BLaER1 treated with 17β-estradiol and CSF1 and Interleukin-3, amounts not matched to agents 10 nM and 100 nM (cell line): ENCODE data around the gene UPF1.
A peak's percentile ranks its signal among the peaks of the same experiment; 100 is the strongest.

Experiments
- H3K27ac ChIP-seq, 11 experiments: shearing (Covaris generic); formaldehyde crosslinking; 2 replicates each; pipeline ENCODE4 v1.8.1; 2022
- H3K27me3 ChIP-seq, 11 experiments: shearing (Covaris generic); formaldehyde crosslinking; 2 replicates each; pipeline ENCODE4 v1.8.1; 2022
- H3K36me3 ChIP-seq, 11 experiments: shearing (Covaris generic); formaldehyde crosslinking; 2 replicates each; pipeline ENCODE4 v1.8.1; 2022
- H3K4me1 ChIP-seq, 10 experiments: shearing (Covaris generic); formaldehyde crosslinking; 2 replicates each; pipeline ENCODE4 v1.8.1; 2022
- H3K4me2 ChIP-seq, 11 experiments: shearing (Covaris generic); formaldehyde crosslinking; 2 replicates each; pipeline ENCODE4 v1.8.1; 2022
- H3K4me3 ChIP-seq, 10 experiments: shearing (Covaris generic); formaldehyde crosslinking; 2 replicates each; pipeline ENCODE4 v1.8.1; 2022
- H3K9ac ChIP-seq, 11 experiments: shearing (Covaris generic); formaldehyde crosslinking; 2 replicates each; pipeline ENCODE4 v1.8.1; 2022
- H3K9me3 ChIP-seq, 11 experiments: shearing (Covaris generic); formaldehyde crosslinking; replicated peaks in 1 of 11; 2 replicates each; pipeline ENCODE4 v1.8.1; 2022
- H4K20me1 ChIP-seq, 11 experiments: shearing (Covaris generic); formaldehyde crosslinking; 2 replicates each; pipeline ENCODE4 v1.8.1; 2022
- Cebpa-rat ChIP-seq, 11 experiments: shearing (Covaris generic); IDR thresholded peaks; 2 replicates each; pipeline ENCODE4 v1.8.1; 2022

The UPF1 gene

GRCh38 chr19:18789422-18789869, 42.3 kb upstream of the UPF1 start:
- H3K27ac ChIP-seq, result no peak overlapping the region
- peaks cover 0 to 68% (median 35%) of the 10 kb centered on the region in 11 experiments; a peak in 19 of 22 replicates for H4K20me1 ChIP-seq
- H3K27me3 ChIP-seq, result peaks cover 87 to 99% (median 95%) of the 10 kb centered on the region in 11 experiments
- TF ChIP-seq Cebpa-rat (IDR thresholded peaks at IDR 0.05), result no peak
- peaks cover 16 to 38% (median 29%) of the 10 kb centered on the region in 10 experiments for H3K4me1 ChIP-seq
- peak overlapping the region; percentile 33 to 67 (median 51); a peak in 19 of 20 replicates for H3K4me3 ChIP-seq
- no peaks in the 10 kb centered on the region for H3K36me3 ChIP-seq
- H3K9ac ChIP-seq, result peak overlapping the region in 3 of 11 experiments; percentile 25 to 33 (median 32); a peak in 3 of 22 replicates
- peak overlapping the region; percentile 77 to 93 (median 86) for H3K4me2 ChIP-seq
- peaks cover 0 to 13% (median 3%) of the 10 kb centered on the region in 11 experiments; a peak in 7 of 22 replicates for H3K9me3 ChIP-seq

- H3K4me2 ChIP-seq, result peak overlapping the region; percentile 77 to 93 (median 86)
Measured at GRCh38 chr19:18789883-18790565, 41.7 kb upstream of the UPF1 start.

GRCh38 chr19:18790566-18791314, 41.0 kb upstream of the UPF1 start, which contains the start of gene COMP:
COMP (minus strand) TSS chr19:18791305; CDS start chr19:18791269, 36 bp downstream.
- Histone ChIP-seq H4K20me1 (peaks cover 0 to 74% (median 35%) of the 10 kb centered on the region in 11 experiments; a peak in 19 of 22 replicates), H3K27me3 (peaks cover 99 to 100% (median 100%) of the 10 kb centered on the region in 11 experiments), H3K4me1 (peaks cover 19 to 34% (median 28%) of the 10 kb centered on the region in 10 experiments), H3K27ac (no peak within 1 kb of the TSS), H3K9ac (no peak within 1 kb of the TSS), H3K4me3 (peak within 1 kb of the TSS in 8 of 10 experiments; percentile 7 to 67 (median 44); a peak in 12 of 20 replicates), H3K4me2 (peak within 1 kb of the TSS; percentile 64 to 93 (median 86); a peak in 19 of 22 replicates), H3K9me3 (peaks cover 0 to 13% (median 3%) of the 10 kb centered on the region in 11 experiments; a peak in 7 of 22 replicates), H3K36me3 (no peaks in the 10 kb centered on the region)
- no peak for TF ChIP-seq Cebpa-rat (IDR thresholded peaks at IDR 0.05)

More at GRCh38 chr19:18789883-18790565, 41.7 kb upstream of the UPF1 start:
- H3K9me3 ChIP-seq, result peaks cover 0 to 13% (median 3%) of the 10 kb centered on the region in 11 experiments; a peak in 7 of 22 replicates
- peak overlapping the region in 3 of 11 experiments; percentile 25 to 33 (median 32); a peak in 3 of 22 replicates for H3K9ac ChIP-seq
- TF ChIP-seq Cebpa-rat (IDR thresholded peaks at IDR 0.05), result no peak
- H3K4me3 ChIP-seq, result peak overlapping the region; percentile 33 to 67 (median 51); a peak in 19 of 20 replicates
- no peak overlapping the region for H3K27ac ChIP-seq
- peaks cover 15 to 33% (median 29%) of the 10 kb centered on the region in 10 experiments for H3K4me1 ChIP-seq
- H3K27me3 ChIP-seq, result peaks cover 92 to 99% (median 96%) of the 10 kb centered on the region in 11 experiments
- no peaks in the 10 kb centered on the region for H3K36me3 ChIP-seq
- H4K20me1 ChIP-seq, result peaks cover 0 to 67% (median 35%) of the 10 kb centered on the region in 11 experiments; a peak in 19 of 22 replicates

GRCh38 chr19:18791315-18791678, 40.5 kb upstream of the UPF1 start:
- H3K4me2 ChIP-seq, result peak overlapping the region in 4 of 11 experiments; percentile 80 to 91 (median 86); a peak in 2 of 22 replicates
- no peak for TF ChIP-seq Cebpa-rat (IDR thresholded peaks at IDR 0.05)
- H3K27me3 ChIP-seq, result peaks cover 99 to 100% (median 100%) of the 10 kb centered on the region in 11 experiments
- H3K9ac ChIP-seq, result no peak overlapping the region
- no peak overlapping the region for H3K27ac ChIP-seq
- H3K36me3 ChIP-seq, result no peaks in the 10 kb centered on the region
- H3K4me1 ChIP-seq, result peaks cover 20 to 35% (median 29%) of the 10 kb centered on the region in 10 experiments
- H3K4me3 ChIP-seq, result 0 out of 20 replicates have a peak overlapping the region, but pooled peaks of 1 of the 10 experiments have one; percentile 53
- H3K9me3 ChIP-seq, result peaks cover 0 to 13% (median 3%) of the 10 kb centered on the region in 11 experiments; a peak in 7 of 22 replicates
- peaks cover 0 to 73% (median 35%) of the 10 kb centered on the region in 11 experiments; a peak in 19 of 22 replicates for H4K20me1 ChIP-seq

GRCh38 chr19:18792661-18793060, 39.1 kb upstream of the UPF1 start:
- Histone ChIP-seq H3K4me1 (peaks cover 23 to 39% (median 29%) of the 10 kb centered on the region in 10 experiments), H3K27me3 (peaks cover 94 to 100% (median 100%) of the 10 kb centered on the region in 11 experiments), H3K4me3 (no peak overlapping the region), H3K27ac (no peak overlapping the region), H3K36me3 (no peaks in the 10 kb centered on the region), H4K20me1 (peaks cover 0 to 70% (median 35%) of the 10 kb centered on the region in 11 experiments; a peak in 19 of 22 replicates), H3K9ac (no peak overlapping the region), H3K4me2 (no peak overlapping the region), H3K9me3 (peaks cover 0 to 3% (median under 1%) of the 10 kb centered on the region in 11 experiments; a peak in 6 of 22 replicates)
- TF ChIP-seq Cebpa-rat (IDR thresholded peaks at IDR 0.05), result no peak

- peaks cover 0 to 65% (median 34%) of the 10 kb centered on the region in 11 experiments; a peak in 19 of 22 replicates for H4K20me1 ChIP-seq
- no peaks in the 10 kb centered on the region for H3K36me3 ChIP-seq
- peaks cover 23 to 34% (median 28%) of the 10 kb centered on the region in 10 experiments for H3K4me1 ChIP-seq
- no peak overlapping the region for H3K27ac ChIP-seq
- H3K4me2 ChIP-seq, result no peak overlapping the region
- no peak overlapping the region for H3K9ac ChIP-seq
- H3K27me3 ChIP-seq, result peaks cover 94 to 100% (median 100%) of the 10 kb centered on the region in 11 experiments
- no peak overlapping the region for H3K4me3 ChIP-seq
- no peaks in the 10 kb centered on the region for H3K9me3 ChIP-seq
- no peak for TF ChIP-seq Cebpa-rat (IDR thresholded peaks at IDR 0.05)
Measured at GRCh38 chr19:18793144-18794028, 38.4 kb upstream of the UPF1 start.

GRCh38 chr19:18794029-18794313, 37.8 kb upstream of the UPF1 start:
- Histone ChIP-seq H3K9ac (no peak overlapping the region), H3K27me3 (peaks cover 94 to 100% (median 100%) of the 10 kb centered on the region in 11 experiments), H3K36me3 (no peaks in the 10 kb centered on the region), H3K4me1 (peaks cover 17 to 28% (median 22%) of the 10 kb centered on the region in 10 experiments), H3K27ac (no peak overlapping the region), H3K9me3 (no peaks in the 10 kb centered on the region), H4K20me1 (peaks cover 0 to 59% (median 29%) of the 10 kb centered on the region in 11 experiments; a peak in 19 of 22 replicates), H3K4me2 (no peak overlapping the region), H3K4me3 (no peak overlapping the region)
- TF ChIP-seq Cebpa-rat (IDR thresholded peaks at IDR 0.05), result no peak

GRCh38 chr19:18794692-18795091, 37.1 kb upstream of the UPF1 start:
- H3K27me3 ChIP-seq, result peaks cover 89 to 100% (median 96%) of the 10 kb centered on the region in 11 experiments
- H3K9me3 ChIP-seq, result no peaks in the 10 kb centered on the region
- no peak overlapping the region for H3K27ac ChIP-seq
- H3K4me2 ChIP-seq, result no peak overlapping the region
- H3K4me3 ChIP-seq, result no peak overlapping the region
- H3K4me1 ChIP-seq, result peaks cover 10 to 21% (median 15%) of the 10 kb centered on the region in 10 experiments
- no peaks in the 10 kb centered on the region for H3K36me3 ChIP-seq
- no peak for TF ChIP-seq Cebpa-rat (IDR thresholded peaks at IDR 0.05)
- H4K20me1 ChIP-seq, result peaks cover 0 to 52% (median 22%) of the 10 kb centered on the region in 11 experiments; a peak in 19 of 22 replicates
- no peak overlapping the region for H3K9ac ChIP-seq
